K562 (cell line): Measurements from ENCODE around the gene ENTPD3. TPM values are rescaled to one million over a fixed set of nuclear protein-coding genes. Genes with fewer than 3 reads are reported as not detected.

Source experiments
- ATAC-seq: fragments of 200-7000 bp; cut with Tn5 transposase; 3 replicates; pipeline ENCODE4 v1.9.1; 2020; ENCODE audit warnings: moderate library complexity
- BruUV-seq: library from RNA; stranded (reverse); fragments of 400-500 nt; replicated peaks from 2 replicates; lab custom pipeline; 2021; lab: Mats Ljungman, UMichigan
- CTCF ChIA-PET: fragments of 300-600 bp; formaldehyde crosslinking; extraction: SDS; loops from one replicate; lab custom pipeline; 2021; ENCODE audit warnings: low intra/inter-chr PET ratio; lab: Yijun Ruan, JAX
- POLR2A ChIA-PET: fragments of 300-600, 350-650 bp; sonication (Branson Sonifier 250); formaldehyde crosslinking; extraction: SDS; loops from one replicate; lab custom pipeline; 2021; ENCODE audit warnings: antibody characterized with exemption, inconsistent platforms; lab: Yijun Ruan, JAX
- DNase-seq, 4 experiments: peaks; one replicate each; pipeline versions ENCODE4 v3.0.0 to v3.0.0-alpha.2; 2011 to 2018; ENCODE audit warnings: low spot score in 3 of 4, mixed read lengths in 3 of 4; ENCODE audit errors: extremely low read depth in 1 of 4
- FAIRE-seq: peaks from 2 replicates; lab custom pipeline; 2011; peaks lifted over from hg19 to GRCh38; lab: Jason Lieb, UNC
- H2AFZ ChIP-seq: 2 replicates; pipeline ENCODE4 v1.6.0; 2011; ENCODE audit warnings: low read depth, low read length, control low read depth, inconsistent platforms
- H3K27ac ChIP-seq: fragments of 200-600 bp; 3 replicates; pipeline ENCODE4 v1.8.0; 2011; ENCODE audit warnings: low read depth, mild to moderate bottlenecking, control low read depth, inconsistent platforms, low read length, moderate library complexity, mixed read lengths; ENCODE audit errors: extremely low read depth
- H3K27me3 ChIP-seq, 2 experiments: fragments of 300-600 bp in 1 of 2; 2 replicates in 1 of 2; 3 replicates in 1 of 2; pipeline versions ENCODE4 v1.6.0 to v1.8.0; 2011; ENCODE audit warnings: inconsistent platforms in 2 of 2, low read length in 2 of 2, mild to moderate bottlenecking in 1 of 2, mixed read lengths in 1 of 2, moderate library complexity in 1 of 2; ENCODE audit not compliant: control insufficient read depth in 2 of 2, insufficient read depth in 2 of 2
- H3K36me3 ChIP-seq: fragments of 300-600 bp; 3 replicates; pipeline ENCODE4 v1.8.0; 2011; ENCODE audit warnings: mild to moderate bottlenecking, low read length, inconsistent platforms; ENCODE audit not compliant: control insufficient read depth, insufficient read depth
- H3K4me1 ChIP-seq, 2 experiments: fragments of 200-600 bp in 1 of 2; replicated peaks in 1 of 2; 2 replicates in 1 of 2; 3 replicates in 1 of 2; pipeline versions ENCODE4 v1.5.1 to v1.8.0; 2011; ENCODE audit warnings: inconsistent platforms in 2 of 2, low read length in 2 of 2, mild to moderate bottlenecking in 1 of 2, mixed read lengths in 1 of 2, moderate library complexity in 1 of 2; ENCODE audit not compliant: control insufficient read depth in 2 of 2, insufficient read depth in 2 of 2
- H3K4me2 ChIP-seq: 2 replicates; pipeline ENCODE4 v1.6.1; 2011; ENCODE audit warnings: low read length, control low read depth, inconsistent platforms, mixed read lengths; ENCODE audit not compliant: insufficient read depth
- H3K4me3 ChIP-seq: fragments of 200-600 bp; sonication (generic), shearing (Covaris generic); 2 replicates; pipeline ENCODE4 v1.5.1; 2016; ENCODE audit warnings: control low read depth, inconsistent platforms
- H3K79me2 ChIP-seq: fragments of 200-600 bp; 3 replicates; pipeline ENCODE4 v1.8.0; 2011; ENCODE audit warnings: low read length, inconsistent platforms; ENCODE audit not compliant: control insufficient read depth, insufficient read depth
- H3K9ac ChIP-seq, 2 experiments: 2 replicates each; pipeline versions ENCODE4 v1.6.0 to v1.6.1; 2011; ENCODE audit warnings: low read depth in 2 of 2, low read length in 2 of 2, control low read depth in 1 of 2, inconsistent platforms in 1 of 2, mild to moderate bottlenecking in 1 of 2, mixed read lengths in 1 of 2; ENCODE audit not compliant: insufficient read depth in 1 of 2
- H3K9me1 ChIP-seq: one replicate; pipeline ENCODE4 v1.6.0; 2011; ENCODE audit warnings: inconsistent platforms, mild to moderate bottlenecking, low read length, moderate library complexity; ENCODE audit not compliant: control insufficient read depth, insufficient read depth
- H3K9me3 ChIP-seq: replicated peaks from 2 replicates; pipeline ENCODE4 v1.5.1; 2011; ENCODE audit warnings: low read depth, low read length, inconsistent platforms; ENCODE audit not compliant: control insufficient read depth, insufficient read depth
- H4K20me1 ChIP-seq: replicated peaks from 2 replicates; pipeline ENCODE4 v1.6.1; 2011; ENCODE audit warnings: low read length, inconsistent platforms, mixed read lengths; ENCODE audit not compliant: control insufficient read depth, insufficient read depth
- ARID3B ChIP-seq: fragments of 250-450 bp; sonication (Bioruptor Pico); IDR thresholded peaks from 2 replicates; pipeline ENCODE4 v1.4.0; 2020; ENCODE audit warnings: borderline replicate concordance
- CXXC5 ChIP-seq: fragments of 250-450 bp; sonication (Bioruptor Pico); IDR thresholded peaks from 2 replicates; pipeline ENCODE4 v1.8.0; 2022; ENCODE audit warnings: inconsistent platforms, mild to moderate bottlenecking, moderate library complexity
- GMEB1 ChIP-seq: fragments of 250-450 bp; sonication (Bioruptor Pico); IDR thresholded peaks from 2 replicates; pipeline ENCODE4 v1.4.0; 2020; ENCODE audit warnings: mild to moderate bottlenecking
- HOMEZ ChIP-seq: fragments of 250-450 bp; sonication (Bioruptor Pico); IDR thresholded peaks from 2 replicates; pipeline ENCODE4 v1.4.0; 2020; ENCODE audit warnings: mild to moderate bottlenecking, moderate library complexity
- NFRKB ChIP-seq: fragments of 450-650 bp; IDR thresholded peaks from 2 replicates; pipeline ENCODE4 v1.6.1; 2016; ENCODE audit warnings: low read depth
- VEZF1 ChIP-seq: fragments of 200-800 bp; sonication (Bioruptor generic); IDR thresholded peaks from 2 replicates; pipeline ENCODE4 v1.6.1; 2017; ENCODE audit warnings: missing genetic modification characterization, missing compliant biosample characterization
- WHSC1 ChIP-seq: IDR thresholded peaks from one replicate; pipeline ENCODE4 v1.6.1; 2012; ENCODE audit warnings: low read length, control low read depth, inconsistent platforms
- in situ Hi-C: fragments of 300-500 bp; cut with MboI; formaldehyde crosslinking; loops from 4 replicates; pipeline ENCODE4 v1.15.0; 2018; ENCODE audit warnings: inconsistent platforms, mixed read lengths
- intact Hi-C: fragments of 100-400 bp; cut with micrococcal nuclease; formaldehyde crosslinking; loops from 2 replicates; pipeline ENCODE4 v1.14.2; 2022
- polyA plus RNA-seq, 8 experiments: library from polyadenylated mRNA; depleted of rRNA in 4 of 8; stranded (reverse) in 5 of 8; unstranded in 3 of 8; fragments of >200 nt; fragmentation: Nextera tagmentation in 2 of 8; fragmentation: Illumina TruSeq in 1 of 8; extraction: Ambion mirVana in 2 of 8; extraction: Trizol in 1 of 8; gene quantifications; 2 replicates each; pipeline versions ENCODE4 v1.2.1 to v1.2.3, GENCODE V29; 2011 to 2014; ENCODE audit warnings: inconsistent platforms in 1 of 8, missing spikeins in 1 of 8
- total RNA-seq, 7 experiments: library from RNA; depleted of rRNA in 6 of 7; stranded (reverse); fragments of >200 nt in 6 of 7; fragmentation: Illumina TruSeq in 2 of 7; extraction: Trizol in 2 of 7; gene quantifications; 2 replicates each; pipeline versions ENCODE4 v1.2.1 to v1.2.3, GENCODE V29; 2011 to 2021; ENCODE audit warnings: low replicate concordance in 1 of 7

Gene ENTPD3
- total and polyA plus RNA-seq, 9 of the 15 experiments (the other 6 are each of a cell fraction or from before 2014, with no cell fraction given) = 0.23 to 2.1 (median 0.58) TPM

- DNase-seq = no peak
- no peak overlapping the region for H3K9ac ChIP-seq
- ATAC-seq = no peak
- H3K27ac ChIP-seq = no peak overlapping the region
- H3K9me3 ChIP-seq = no peaks in the 10 kb centered on the region
- ChIA-PET POLR2A (interaction anchor here (0.8 to 4.4 kb wide), 4 partner anchors 8 to 157 kb away, joined by 3 to 37 read pairs (median 3); no protein-coding TSS in a partner anchor), CTCF (no interaction called here)
- no peak for TF ChIP-seq ARID3B (CRISPR knock-in tag)
- no peak for TF ChIP-seq GMEB1
- TF ChIP-seq HOMEZ = no peak
- no peak for TF ChIP-seq NFRKB
- TF ChIP-seq VEZF1 (CRISPR knock-in tag) = no peak
- TF ChIP-seq WHSC1 = no peak
- TF ChIP-seq CXXC5 (CRISPR knock-in tag) = no peak
- intact Hi-C loops = loop anchor here (10.0 kb wide), 1 partner anchor 1067 kb away; the partner anchor contains the start of gene SLC25A38
- no peak overlapping the region for H3K4me3 ChIP-seq
- no TSS peak for BruUV-seq
- H2AFZ ChIP-seq = no peak overlapping the region
- no peak overlapping the region for H3K4me2 ChIP-seq
- H4K20me1 ChIP-seq = no peaks in the 10 kb centered on the region
- no peaks in the 10 kb centered on the region for H3K27me3 ChIP-seq
- H3K79me2 ChIP-seq = peaks cover 5% of the 10 kb centered on the region; the same call in 2 of the 3 replicates
- FAIRE-seq = no peak
- no peaks in the 10 kb centered on the region for H3K9me1 ChIP-seq
- H3K36me3 ChIP-seq = no peaks in the 10 kb centered on the region
- H3K4me1 ChIP-seq = peaks cover 4 to 11% of the 10 kb centered on the region in 2 experiments; a peak in 4 of 5 replicates
- in situ Hi-C loops = loop anchor here (25.0 kb wide), 1 partner anchor 1039 kb away; the partner anchor contains the start of gene RPSA
Observed at GRCh38 chr3:40451551-40451950, 64.6 kb downstream of the ENTPD3 start.
